Mucosa of descending colon (tissue), 3 donors: ENCODE results near the gene ITGA1. TPM values are rescaled to one million over a fixed set of nuclear protein-coding genes. Genes with fewer than 3 reads are reported as not detected.

Experiments
- ATAC-seq: fragments of 200-7000 bp; cut with Tn5 transposase; one replicate; pipeline ENCODE4 v1.9.1; 2020; ENCODE audit warnings: mild to moderate bottlenecking, moderate library complexity
- DNase-seq, 3 donors: peaks; one replicate each; pipeline ENCODE4 v3.0.0-alpha.2; 2020
- H3K36me3 ChIP-seq: fragments of 200-600 bp; one replicate; pipeline ENCODE4 v1.8.0; 2021; ENCODE audit warnings: low read depth, mild to moderate bottlenecking
- H3K4me1 ChIP-seq: fragments of 200-600 bp; one replicate; pipeline ENCODE4 v1.8.0; 2021; ENCODE audit warnings: low read depth, mild to moderate bottlenecking
- H3K4me3 ChIP-seq: fragments of 200-600 bp; one replicate; pipeline ENCODE4 v1.8.0; 2021; ENCODE audit warnings: mild to moderate bottlenecking
- H3K9me3 ChIP-seq: fragments of 200-600 bp; one replicate; pipeline ENCODE4 v1.8.0; 2021; ENCODE audit warnings: mild to moderate bottlenecking
- intact Hi-C, 2 donors: fragments of 100-400 bp; cut with DNase I in 1 of 2; cut with micrococcal nuclease in 1 of 2; formaldehyde crosslinking; loops; one replicate each; pipeline versions ENCODE4 v1.11.0 to v1.11.1; 2022; cut with DNase I, micrococcal nuclease
- total RNA-seq, 3 donors: library from RNA; stranded (reverse); fragmentation: NEBNext Ultra II Directional in 2 of 3; extraction: Animal tissue kit (Norgen Biotek cat#: 25700) in 2 of 3; gene quantifications; one replicate each; pipeline versions ENCODE4 v1.2.1 to v1.2.4, GENCODE V29; 2021 to 2023
- TF ChIP-seq, protein P1 (sequence below): fragments of 200-600 bp; IDR thresholded peaks from one replicate; pipeline ENCODE4 v1.8.0; 2022; ENCODE audit warnings: antibody characterized with exemption, mild to moderate bottlenecking
- donor health status: DM: no; HTN: no; CAD: no; lungs with moderate emphysema.
- donor health status: DM: no; HTN: no; CAD: no.
- donor health status: DM: no; HTN: yes; CAD: no.

ITGA1 gene
- total RNA-seq, 3 donors from 2014 or later: 18.7 to 207 (median 42.0) TPM

DNA sequence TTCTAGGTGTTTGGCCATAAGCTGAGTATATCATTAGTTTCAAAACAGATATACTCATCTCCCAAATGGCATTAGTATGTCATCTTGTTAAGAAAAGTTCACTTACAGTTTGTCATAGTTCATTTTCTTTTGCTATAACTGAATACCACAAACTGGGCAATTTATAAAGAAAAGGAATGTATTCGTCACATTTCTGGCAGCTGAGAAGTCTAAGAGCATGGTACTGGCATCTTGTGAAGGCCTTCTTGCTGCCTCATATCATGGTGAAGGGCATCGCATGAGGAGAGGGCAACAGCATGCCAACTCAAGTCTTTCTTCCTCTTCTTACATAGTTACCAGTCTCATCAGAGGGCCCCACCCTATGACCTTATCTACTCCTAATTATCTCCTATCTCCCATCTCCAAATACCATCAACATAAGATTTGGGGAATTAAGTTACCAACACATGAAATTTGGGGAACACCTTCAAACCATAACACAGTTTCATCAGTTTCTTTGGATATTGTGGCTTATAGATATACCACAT lies 20.4 kb upstream of the ITGA1 start:
- Histone ChIP-seq H3K9me3 (no peaks in the 10 kb centered on the region), H3K36me3 (no peaks in the 10 kb centered on the region), H3K4me3 (no peak overlapping the region), H3K4me1 (no peaks in the 10 kb centered on the region)
- TF ChIP-seq, protein P1, sequence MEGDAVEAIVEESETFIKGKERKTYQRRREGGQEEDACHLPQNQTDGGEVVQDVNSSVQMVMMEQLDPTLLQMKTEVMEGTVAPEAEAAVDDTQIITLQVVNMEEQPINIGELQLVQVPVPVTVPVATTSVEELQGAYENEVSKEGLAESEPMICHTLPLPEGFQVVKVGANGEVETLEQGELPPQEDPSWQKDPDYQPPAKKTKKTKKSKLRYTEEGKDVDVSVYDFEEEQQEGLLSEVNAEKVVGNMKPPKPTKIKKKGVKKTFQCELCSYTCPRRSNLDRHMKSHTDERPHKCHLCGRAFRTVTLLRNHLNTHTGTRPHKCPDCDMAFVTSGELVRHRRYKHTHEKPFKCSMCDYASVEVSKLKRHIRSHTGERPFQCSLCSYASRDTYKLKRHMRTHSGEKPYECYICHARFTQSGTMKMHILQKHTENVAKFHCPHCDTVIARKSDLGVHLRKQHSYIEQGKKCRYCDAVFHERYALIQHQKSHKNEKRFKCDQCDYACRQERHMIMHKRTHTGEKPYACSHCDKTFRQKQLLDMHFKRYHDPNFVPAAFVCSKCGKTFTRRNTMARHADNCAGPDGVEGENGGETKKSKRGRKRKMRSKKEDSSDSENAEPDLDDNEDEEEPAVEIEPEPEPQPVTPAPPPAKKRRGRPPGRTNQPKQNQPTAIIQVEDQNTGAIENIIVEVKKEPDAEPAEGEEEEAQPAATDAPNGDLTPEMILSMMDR: no peak
- ATAC-seq (no peak), DNase-seq (no peak)
- intact Hi-C loops: no loop called here

GRCh38 chr5:52767766-52768480 lies 19.8 kb upstream of the ITGA1 start:
- TF ChIP-seq, protein P1: no peak
- no peak for ATAC-seq
- intact Hi-C loops: no loop called here
- H3K9me3 ChIP-seq: no peaks in the 10 kb centered on the region
- no peak overlapping the region for H3K4me3 ChIP-seq
- no peak for DNase-seq
- H3K36me3 ChIP-seq: no peaks in the 10 kb centered on the region
- H3K4me1 ChIP-seq: no peaks in the 10 kb centered on the region

- no peaks in the 10 kb centered on the region for H3K9me3 ChIP-seq
- ATAC-seq (no peak), DNase-seq (no peak)
- intact Hi-C loops: no loop called here
- no peak overlapping the region for H3K4me3 ChIP-seq
- no peaks in the 10 kb centered on the region for H3K36me3 ChIP-seq
- H3K4me1 ChIP-seq: no peaks in the 10 kb centered on the region
- TF ChIP-seq, protein P1: no peak
Observed at GRCh38 chr5:52769061-52769460, 18.7 kb upstream of the ITGA1 start.

DNA sequence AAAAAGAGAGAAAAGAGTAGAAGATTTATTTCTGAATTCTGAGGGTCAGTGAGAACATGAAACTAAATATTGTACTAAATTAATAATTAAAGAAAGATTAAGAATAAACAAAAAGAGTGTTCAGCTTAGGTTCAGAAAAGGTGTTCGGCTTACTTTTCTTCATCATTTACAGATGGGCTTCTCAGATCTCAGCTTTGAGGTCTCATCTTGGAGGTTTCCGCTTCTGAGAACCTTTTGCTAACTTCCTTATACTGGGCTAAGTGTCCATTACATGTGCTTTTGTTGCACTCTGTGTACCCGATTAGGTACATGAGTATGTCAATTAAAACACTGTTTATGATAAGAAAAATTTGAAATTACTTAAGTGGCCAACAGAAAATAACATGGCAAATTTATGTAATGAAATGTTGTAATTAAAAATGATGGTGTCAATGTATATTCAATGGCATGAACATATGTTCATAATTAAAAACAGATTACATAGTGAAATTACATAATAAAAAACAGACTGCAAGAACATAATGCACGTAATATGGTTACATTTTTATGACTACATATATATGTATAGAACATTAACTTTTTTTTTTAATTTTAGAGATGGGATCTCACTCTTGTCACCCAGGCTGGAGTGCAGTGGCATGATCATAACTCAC lies 17.3 kb upstream of the ITGA1 start:
- H3K4me1 ChIP-seq: no peaks in the 10 kb centered on the region
- no peaks in the 10 kb centered on the region for H3K9me3 ChIP-seq
- TF ChIP-seq, protein P1: no peak
- no peaks in the 10 kb centered on the region for H3K36me3 ChIP-seq
- intact Hi-C loops: no loop called here
- no peak for DNase-seq
- H3K4me3 ChIP-seq: no peak overlapping the region
- no peak for ATAC-seq

DNA sequence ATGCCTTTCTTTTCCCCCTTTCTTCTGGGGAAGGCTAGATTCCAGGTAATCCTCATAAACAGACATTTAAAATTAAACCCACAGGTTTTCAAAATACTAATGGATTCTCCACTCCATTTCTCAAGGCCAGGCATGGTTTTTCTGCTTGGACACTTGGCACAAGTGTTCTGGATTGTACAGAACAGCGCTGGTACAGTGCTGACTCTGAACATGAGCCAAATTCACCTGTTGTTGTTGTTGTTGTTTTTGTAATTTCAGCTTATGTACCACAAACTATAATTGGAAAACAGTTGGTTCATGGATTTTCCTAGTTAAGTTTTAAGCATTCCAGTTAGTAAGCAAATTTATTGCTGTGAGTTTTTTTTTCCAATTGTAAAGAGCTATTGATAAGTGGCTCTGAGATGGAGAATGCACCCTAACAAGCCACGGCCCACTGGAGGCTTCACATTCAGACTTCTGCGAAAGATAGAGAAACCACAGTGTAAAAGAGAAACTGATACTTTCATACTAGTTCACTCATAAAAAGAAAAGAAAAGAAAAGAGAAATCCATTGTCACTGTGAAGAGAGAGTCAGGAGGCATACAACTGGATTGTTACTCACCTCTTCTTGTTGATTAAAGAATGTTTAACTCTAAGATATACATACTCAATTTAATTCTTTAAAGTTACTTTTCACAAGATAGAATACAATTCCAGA lies 16.2 kb upstream of the ITGA1 start:
- H3K36me3 ChIP-seq: no peaks in the 10 kb centered on the region
- no peaks in the 10 kb centered on the region for H3K9me3 ChIP-seq
- no peak for DNase-seq
- ATAC-seq: peak; percentile 32
- TF ChIP-seq, protein P1: no peak
- H3K4me1 ChIP-seq: no peaks in the 10 kb centered on the region
- no peak overlapping the region for H3K4me3 ChIP-seq
- intact Hi-C loops: no loop called here
